Measurements from ENCODE around the gene CFAP73.
"Not testable (repeated sequence)": the region's sequence is repeated elsewhere in the genome, so short reads cannot be mapped to it uniquely, and the experiment has no call there.

CFAP73 gene

GRCh38 chr12:113119980-113120669, 29.4 kb upstream of the CFAP73 start:
- DNase-seq, result no peak

GRCh38 chr12:113120670-113121370, 28.7 kb upstream of the CFAP73 start:
- no peak for DNase-seq

- no peak for DNase-seq
These were observed 21.7 kb upstream of the CFAP73 start for GRCh38 chr12:113127791-113128199.

GRCh38 chr12:113128802-113129663, 20.5 kb upstream of the CFAP73 start:
- no peak for DNase-seq

- no peak for DNase-seq
These were observed 19.7 kb upstream of the CFAP73 start for GRCh38 chr12:113129664-113130456.

GRCh38 chr12:113130457-113131135, 18.9 kb upstream of the CFAP73 start:
- peak; percentile 58 for DNase-seq

- DNase-seq, result no peak
These were observed 18.0 kb upstream of the CFAP73 start for GRCh38 chr12:113131556-113131955.

- no peak for DNase-seq
These were observed 16.5 kb upstream of the CFAP73 start for GRCh38 chr12:113133036-113133435.

GRCh38 chr12:113133666-113134065, 15.9 kb upstream of the CFAP73 start:
- no peak for DNase-seq

GRCh38 chr12:113134071-113134470, 15.5 kb upstream of the CFAP73 start:
- no peak for DNase-seq

GRCh38 chr12:113134521-113134951, 15.0 kb upstream of the CFAP73 start:
- DNase-seq, result no peak

- DNase-seq, result peak; percentile 65
These were observed 14.1 kb upstream of the CFAP73 start, which contains the start of gene RASAL1 for GRCh38 chr12:113135178-113136127. Gene RASAL1 (minus strand): TSS chr12:113135761. CDS start chr12:113135462, 299 bp downstream.

GRCh38 chr12:113136128-113136989, 13.2 kb upstream of the CFAP73 start:
- no peak for DNase-seq

GRCh38 chr12:113136990-113137511, 12.5 kb upstream of the CFAP73 start:
- no peak for DNase-seq

- no peak for DNase-seq
These were observed 11.4 kb upstream of the CFAP73 start for GRCh38 chr12:113137861-113138783.

- no peak for DNase-seq
These were observed 10.7 kb upstream of the CFAP73 start for GRCh38 chr12:113138826-113139225.

- DNase-seq, result no peak
These were observed 8.8 kb upstream of the CFAP73 start for GRCh38 chr12:113140706-113141105.

GRCh38 chr12:113141716-113142115, 7.8 kb upstream of the CFAP73 start:
- not testable (repeated sequence) for DNase-seq
